GM23248 (cell line): ENCODE measurements around the gene GSG1L. TPM values are rescaled to one million over a fixed set of nuclear protein-coding genes. Genes with fewer than 3 reads are reported as not detected.

Experiments
- DNase-seq: peaks from one replicate; pipeline ENCODE4 v3.0.0-alpha.2; 2015
- H2AFZ ChIP-seq: fragments of 200-600 bp; sonication (generic); 2 replicates; pipeline ENCODE4 v1.6.1; 2016; ENCODE audit warnings: antibody characterized with exemption
- H3F3A ChIP-seq: fragments of 200-600 bp; sonication (generic); 2 replicates; pipeline ENCODE4 v1.6.1; 2016; ENCODE audit warnings: mild to moderate bottlenecking, antibody characterized with exemption, mixed run types; ENCODE audit not compliant: insufficient read depth
- H3K27ac ChIP-seq: fragments of 200-600 bp; sonication (generic); 2 replicates; pipeline ENCODE4 v1.5.1; 2016; ENCODE audit warnings: mild to moderate bottlenecking
- H3K27me3 ChIP-seq: fragments of 200-600 bp; sonication (generic); replicated peaks from 2 replicates; pipeline ENCODE4 v1.6.1; 2016; ENCODE audit warnings: mild to moderate bottlenecking; ENCODE audit not compliant: insufficient read depth
- H3K36me3 ChIP-seq: fragments of 200-600 bp; sonication (generic); 2 replicates; pipeline ENCODE4 v1.6.1; 2016; ENCODE audit warnings: low read depth, mild to moderate bottlenecking
- H3K4me1 ChIP-seq: fragments of 200-600 bp; sonication (generic); 2 replicates; pipeline ENCODE4 v1.6.1; 2016; ENCODE audit warnings: mild to moderate bottlenecking; ENCODE audit not compliant: insufficient read depth
- H3K4me2 ChIP-seq: fragments of 200-600 bp; sonication (generic); one replicate; pipeline ENCODE4 v1.6.1; 2016; ENCODE audit warnings: mild to moderate bottlenecking; ENCODE audit not compliant: unreplicated experiment
- H3K4me3 ChIP-seq: fragments of 200-600 bp; sonication (generic); 2 replicates; pipeline ENCODE4 v1.5.1; 2016; ENCODE audit warnings: mild to moderate bottlenecking
- H3K79me2 ChIP-seq: fragments of 200-600 bp; sonication (generic); 2 replicates; pipeline ENCODE4 v1.6.1; 2016; ENCODE audit warnings: mild to moderate bottlenecking; ENCODE audit not compliant: insufficient read depth
- H3K9ac ChIP-seq: fragments of 200-600 bp; sonication (generic); 2 replicates; pipeline ENCODE4 v1.6.1; 2016; ENCODE audit warnings: mild to moderate bottlenecking
- H3K9me2 ChIP-seq: fragments of 200-600 bp; sonication (generic); 2 replicates; pipeline ENCODE4 v1.6.1; 2016; ENCODE audit warnings: mixed run types, mild to moderate bottlenecking, moderate library complexity; ENCODE audit not compliant: insufficient read depth
- H3K9me3 ChIP-seq: fragments of 200-600 bp; sonication (generic); one replicate; pipeline ENCODE4 v1.6.1; 2017; ENCODE audit warnings: low read depth
- H4K20me1 ChIP-seq: fragments of 200-600 bp; sonication (generic); 2 replicates; pipeline ENCODE4 v1.6.0; 2016; ENCODE audit not compliant: insufficient read depth
- EZH2 ChIP-seq: fragments of 200-600 bp; sonication (generic); IDR thresholded peaks from 2 replicates; pipeline ENCODE4 v1.6.1; 2018; ENCODE audit warnings: antibody characterized with exemption, mild to moderate bottlenecking; ENCODE audit not compliant: insufficient read depth, poor library complexity, severe bottlenecking
- EZH2phosphoT487 ChIP-seq: fragments of 200-600 bp; sonication (generic); IDR thresholded peaks from 2 replicates; pipeline ENCODE4 v1.6.1; 2018; ENCODE audit warnings: antibody characterized with exemption, moderate library complexity, mild to moderate bottlenecking, low read depth; ENCODE audit not compliant: insufficient read depth
- WGBS, 2 experiments: methylation state at CpG; one replicate each; pipeline ENCODE4 v1.1.6; 2015 to 2017; ENCODE audit warnings: low lambda C conversion rate in 2 of 2, low coverage in 1 of 2; ENCODE audit errors: missing lambda C conversion rate in 2 of 2; 5-methylcytosine and 5-hydroxymethylcytosine counted together
- in situ Hi-C: fragments of 300-500 bp; cut with MboI; formaldehyde crosslinking; loops from 2 replicates; pipeline ENCODE4 v1.15.0; 2020
- polyA plus RNA-seq: library from polyadenylated mRNA; unstranded; fragments of >200 nt; fragmentation: Nextera tagmentation; extraction: Ambion mirVana; gene quantifications from 2 replicates; pipeline ENCODE4 v1.2.1, GENCODE V29; 2016
- total RNA-seq: library from RNA; depleted of rRNA; stranded (reverse); fragments of >200 nt; shearing (Covaris generic); gene quantifications from 2 replicates; pipeline ENCODE4 v1.2.3, GENCODE V29; 2014

Gene GSG1L
- total and polyA plus RNA-seq, 2 experiments from 2014 or later, result not detected

GRCh38 chr16:27901956-27902355 lies 161.6 kb downstream of the GSG1L start:
- Histone ChIP-seq H3K9ac (no peak overlapping the region), H2AFZ (no peak overlapping the region), H3K27me3 (no peaks in the 10 kb centered on the region; the same call in none of the 2 replicates), H3K27ac (no peak overlapping the region), H3K4me3 (no peak overlapping the region), H3K79me2 (no peaks in the 10 kb centered on the region), H3K36me3 (no peaks in the 10 kb centered on the region), H3K9me2 (no peaks in the 10 kb centered on the region), H3F3A (no peaks in the 10 kb centered on the region), H4K20me1 (no peaks in the 10 kb centered on the region), H3K9me3 (no peaks in the 10 kb centered on the region), H3K4me1 (no peaks in the 10 kb centered on the region), H3K4me2 (no peak overlapping the region)
- DNase-seq, result no peak
- WGBS, 2 experiments, result 53 to 58% methylated on average over 8 of the region's 8 CpGs
- TF ChIP-seq EZH2, result no peak
- TF ChIP-seq EZH2phosphoT487, result no peak
- in situ Hi-C loops, result no loop called here

DNA sequence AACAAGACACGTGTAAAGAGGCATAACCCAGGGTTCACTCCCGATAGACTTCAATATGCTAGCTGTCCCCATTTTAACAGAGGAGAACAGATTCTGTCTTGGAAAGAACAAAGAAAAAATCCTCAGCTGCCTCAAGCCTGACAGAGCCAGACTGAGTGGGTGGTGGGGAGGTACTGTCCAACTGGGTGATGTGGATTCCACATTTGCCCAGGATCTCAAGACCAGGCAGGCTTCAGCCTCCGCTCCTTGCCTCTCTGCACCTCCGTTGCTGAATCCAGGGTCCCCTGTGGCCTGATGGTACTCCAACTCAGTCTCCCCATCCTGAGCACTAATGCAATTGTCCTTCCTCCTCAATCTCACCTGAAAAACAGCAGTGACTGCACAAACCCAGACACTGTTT lies 163.8 kb downstream of the GSG1L start:
- H3K27me3 ChIP-seq, result peaks cover 5% of the 10 kb centered on the region; the same call in 1 of the 2 replicates
- DNase-seq, result peak; percentile 3
- no peaks in the 10 kb centered on the region for H3K79me2 ChIP-seq
- H3K4me2 ChIP-seq, result no peak overlapping the region
- no peaks in the 10 kb centered on the region for H3K36me3 ChIP-seq
- H3K4me1 ChIP-seq, result no peaks in the 10 kb centered on the region
- WGBS, 2 experiments, result 15 to 16% methylated on average over 4 of the region's 4 CpGs
- H3K4me3 ChIP-seq, result no peak overlapping the region
- H4K20me1 ChIP-seq, result no peaks in the 10 kb centered on the region
- H3K9ac ChIP-seq, result no peak overlapping the region
- no peak overlapping the region for H2AFZ ChIP-seq
- H3K27ac ChIP-seq, result no peak overlapping the region
- no peaks in the 10 kb centered on the region for H3F3A ChIP-seq
- no peaks in the 10 kb centered on the region for H3K9me2 ChIP-seq
- in situ Hi-C loops, result no loop called here
- TF ChIP-seq EZH2 (no peak), EZH2phosphoT487 (no peak)
- H3K9me3 ChIP-seq, result no peaks in the 10 kb centered on the region

DNA sequence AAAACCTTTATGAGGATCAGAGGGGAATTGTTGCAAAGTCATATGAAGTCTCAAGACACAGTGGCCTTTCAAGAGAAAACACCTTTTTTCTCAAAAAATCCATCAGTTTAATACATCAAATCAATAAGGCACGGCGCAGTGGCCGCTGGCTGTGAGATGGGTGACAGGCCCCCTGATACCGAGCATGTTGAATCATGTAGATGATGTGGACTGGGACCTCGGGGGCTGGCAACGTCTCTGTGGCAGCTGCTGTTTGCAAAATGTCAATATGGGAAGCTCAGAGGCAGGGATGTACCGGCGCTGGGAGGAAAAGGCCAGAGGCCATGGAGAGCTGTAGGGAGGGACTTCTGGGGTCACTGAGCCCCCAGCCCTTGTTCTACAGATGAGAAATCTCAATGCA lies 169.1 kb downstream of the GSG1L start:
- Histone ChIP-seq H3K36me3 (no peaks in the 10 kb centered on the region), H3K4me2 (no peak overlapping the region), H3K27me3 (peaks cover 29% of the 10 kb centered on the region), H4K20me1 (no peaks in the 10 kb centered on the region), H3F3A (no peaks in the 10 kb centered on the region), H3K9me2 (no peaks in the 10 kb centered on the region), H3K9ac (no peak overlapping the region), H3K79me2 (no peaks in the 10 kb centered on the region), H3K9me3 (no peaks in the 10 kb centered on the region), H3K27ac (no peak overlapping the region), H3K4me3 (no peak overlapping the region), H3K4me1 (no peaks in the 10 kb centered on the region), H2AFZ (no peak overlapping the region)
- no peak for TF ChIP-seq EZH2
- TF ChIP-seq EZH2phosphoT487, result no peak
- WGBS, 2 experiments, result 61% methylated on average over 8 of the region's 8 CpGs
- in situ Hi-C loops, result no loop called here
- DNase-seq, result no peak

- Histone ChIP-seq H3K36me3 (no peaks in the 10 kb centered on the region), H4K20me1 (no peaks in the 10 kb centered on the region), H3K4me3 (no peak overlapping the region), H3K9ac (no peak overlapping the region), H3K27me3 (peaks cover 34% of the 10 kb centered on the region), H3K4me1 (no peaks in the 10 kb centered on the region), H3F3A (no peaks in the 10 kb centered on the region), H2AFZ (no peak overlapping the region), H3K4me2 (no peak overlapping the region), H3K9me3 (no peaks in the 10 kb centered on the region), H3K79me2 (no peaks in the 10 kb centered on the region), H3K27ac (no peak overlapping the region), H3K9me2 (no peaks in the 10 kb centered on the region)
- DNase-seq, result no peak
- no peak for TF ChIP-seq EZH2phosphoT487
- in situ Hi-C loops, result no loop called here
- WGBS, 2 experiments, result 36 to 42% methylated on average over 9 of the region's 9 CpGs
These were observed 170.6 kb downstream of the GSG1L start for GRCh38 chr16:27892879-27893278.

GRCh38 chr16:27890866-27891265 lies 172.6 kb downstream of the GSG1L start:
- Histone ChIP-seq H3K27ac (no peak overlapping the region), H3K9me3 (no peaks in the 10 kb centered on the region), H2AFZ (no peak overlapping the region), H3K79me2 (no peaks in the 10 kb centered on the region), H3K27me3 (peaks cover 29% of the 10 kb centered on the region), H3K9ac (no peak overlapping the region), H4K20me1 (no peaks in the 10 kb centered on the region), H3K36me3 (no peaks in the 10 kb centered on the region), H3F3A (no peaks in the 10 kb centered on the region), H3K9me2 (no peaks in the 10 kb centered on the region), H3K4me2 (no peak overlapping the region), H3K4me1 (no peaks in the 10 kb centered on the region), H3K4me3 (no peak overlapping the region)
- DNase-seq, result no peak
- WGBS, 2 experiments, result 24 to 33% methylated on average over 9 to 11 of the region's 12 CpGs
- no peak for TF ChIP-seq EZH2
- no peak for TF ChIP-seq EZH2phosphoT487
- in situ Hi-C loops, result no loop called here
